ENCODE measurements around the gene RAD51B.

GRCh38 chr14:68232300-68233055 is 412.9 kb downstream of the RAD51B start:
- TF ChIP-seq CTCF (conservative IDR thresholded peaks at IDR 0.05): no peak
- TF ChIP-seq ZFX (IDR thresholded peaks at IDR 0.05): no peak

Data from C4-2B (cell line).